ENCODE measurements around the gene UBE2E3. TPM values are rescaled to one million over a fixed set of nuclear protein-coding genes. Genes with fewer than 3 reads are reported as not detected.

UBE2E3 gene
- total RNA-seq, 1 experiment from 2014 or later, result 76.3 TPM

DNA sequence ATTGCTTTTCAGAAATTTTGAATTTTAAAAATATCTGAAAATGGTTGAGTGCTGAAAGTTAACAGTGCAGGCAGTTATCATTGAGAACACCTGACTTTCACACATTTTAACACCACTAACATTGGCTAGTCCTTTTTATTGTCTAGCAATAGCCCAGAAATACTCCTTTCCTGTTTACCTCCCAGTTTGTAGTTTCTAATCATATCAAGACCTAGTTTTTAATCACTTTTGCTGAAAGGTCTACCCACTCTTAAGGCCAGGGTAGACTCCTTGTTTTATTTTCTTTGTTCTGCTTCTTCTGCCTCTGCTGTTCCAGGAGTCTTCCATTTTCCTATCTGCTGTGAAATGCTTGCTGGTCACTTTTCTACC lies 72.1 kb downstream of the UBE2E3 start (continued):
- TF ChIP-seq, protein P1, sequence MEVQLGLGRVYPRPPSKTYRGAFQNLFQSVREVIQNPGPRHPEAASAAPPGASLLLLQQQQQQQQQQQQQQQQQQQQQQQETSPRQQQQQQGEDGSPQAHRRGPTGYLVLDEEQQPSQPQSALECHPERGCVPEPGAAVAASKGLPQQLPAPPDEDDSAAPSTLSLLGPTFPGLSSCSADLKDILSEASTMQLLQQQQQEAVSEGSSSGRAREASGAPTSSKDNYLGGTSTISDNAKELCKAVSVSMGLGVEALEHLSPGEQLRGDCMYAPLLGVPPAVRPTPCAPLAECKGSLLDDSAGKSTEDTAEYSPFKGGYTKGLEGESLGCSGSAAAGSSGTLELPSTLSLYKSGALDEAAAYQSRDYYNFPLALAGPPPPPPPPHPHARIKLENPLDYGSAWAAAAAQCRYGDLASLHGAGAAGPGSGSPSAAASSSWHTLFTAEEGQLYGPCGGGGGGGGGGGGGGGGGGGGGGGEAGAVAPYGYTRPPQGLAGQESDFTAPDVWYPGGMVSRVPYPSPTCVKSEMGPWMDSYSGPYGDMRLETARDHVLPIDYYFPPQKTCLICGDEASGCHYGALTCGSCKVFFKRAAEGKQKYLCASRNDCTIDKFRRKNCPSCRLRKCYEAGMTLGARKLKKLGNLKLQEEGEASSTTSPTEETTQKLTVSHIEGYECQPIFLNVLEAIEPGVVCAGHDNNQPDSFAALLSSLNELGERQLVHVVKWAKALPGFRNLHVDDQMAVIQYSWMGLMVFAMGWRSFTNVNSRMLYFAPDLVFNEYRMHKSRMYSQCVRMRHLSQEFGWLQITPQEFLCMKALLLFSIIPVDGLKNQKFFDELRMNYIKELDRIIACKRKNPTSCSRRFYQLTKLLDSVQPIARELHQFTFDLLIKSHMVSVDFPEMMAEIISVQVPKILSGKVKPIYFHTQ (CRISPR knock-in tag; IDR thresholded peaks at IDR 0.05), result no peak
- TF ChIP-seq ATF1 (CRISPR knock-in tag; IDR thresholded peaks at IDR 0.05) (no peak), GRHL2 (CRISPR knock-in tag; IDR thresholded peaks at IDR 0.05; ENCODE audit: insufficient replicate concordance, severe bottlenecking) (no peak), ESRRA (CRISPR knock-in tag; IDR thresholded peaks at IDR 0.05; ENCODE audit: borderline replicate concordance) (no peak), ZNF416 (CRISPR knock-in tag; IDR thresholded peaks at IDR 0.05) (no peak)
- TF ChIP-seq, protein P2, sequence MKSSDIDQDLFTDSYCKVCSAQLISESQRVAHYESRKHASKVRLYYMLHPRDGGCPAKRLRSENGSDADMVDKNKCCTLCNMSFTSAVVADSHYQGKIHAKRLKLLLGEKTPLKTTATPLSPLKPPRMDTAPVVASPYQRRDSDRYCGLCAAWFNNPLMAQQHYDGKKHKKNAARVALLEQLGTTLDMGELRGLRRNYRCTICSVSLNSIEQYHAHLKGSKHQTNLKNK (CRISPR knock-in tag; IDR thresholded peaks at IDR 0.05), result no peak

DNA sequence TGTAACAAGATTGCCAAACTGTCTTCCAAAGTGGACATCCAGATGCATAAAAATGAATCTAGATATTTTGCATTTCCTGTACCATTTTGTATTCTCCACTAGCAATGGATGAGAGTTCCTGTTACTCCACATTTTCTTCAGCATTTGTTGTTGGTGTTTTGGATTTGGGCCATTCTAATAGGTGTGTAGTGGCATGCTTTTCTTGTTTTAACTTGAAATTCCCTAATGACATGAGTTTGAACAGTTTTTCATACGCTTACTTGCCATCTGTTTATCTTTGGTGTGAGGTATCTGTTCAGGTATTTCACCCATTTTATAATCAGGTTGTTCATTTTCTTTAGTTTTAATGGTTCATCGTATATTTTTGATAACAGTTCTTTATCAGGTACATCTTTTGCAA lies 73.9 kb downstream of the UBE2E3 start:
- TF ChIP-seq, protein P3, sequence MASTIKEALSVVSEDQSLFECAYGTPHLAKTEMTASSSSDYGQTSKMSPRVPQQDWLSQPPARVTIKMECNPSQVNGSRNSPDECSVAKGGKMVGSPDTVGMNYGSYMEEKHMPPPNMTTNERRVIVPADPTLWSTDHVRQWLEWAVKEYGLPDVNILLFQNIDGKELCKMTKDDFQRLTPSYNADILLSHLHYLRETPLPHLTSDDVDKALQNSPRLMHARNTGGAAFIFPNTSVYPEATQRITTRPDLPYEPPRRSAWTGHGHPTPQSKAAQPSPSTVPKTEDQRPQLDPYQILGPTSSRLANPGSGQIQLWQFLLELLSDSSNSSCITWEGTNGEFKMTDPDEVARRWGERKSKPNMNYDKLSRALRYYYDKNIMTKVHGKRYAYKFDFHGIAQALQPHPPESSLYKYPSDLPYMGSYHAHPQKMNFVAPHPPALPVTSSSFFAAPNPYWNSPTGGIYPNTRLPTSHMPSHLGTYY (CRISPR knock-in tag; IDR thresholded peaks at IDR 0.05), result no peak
- TF ChIP-seq, protein P4, sequence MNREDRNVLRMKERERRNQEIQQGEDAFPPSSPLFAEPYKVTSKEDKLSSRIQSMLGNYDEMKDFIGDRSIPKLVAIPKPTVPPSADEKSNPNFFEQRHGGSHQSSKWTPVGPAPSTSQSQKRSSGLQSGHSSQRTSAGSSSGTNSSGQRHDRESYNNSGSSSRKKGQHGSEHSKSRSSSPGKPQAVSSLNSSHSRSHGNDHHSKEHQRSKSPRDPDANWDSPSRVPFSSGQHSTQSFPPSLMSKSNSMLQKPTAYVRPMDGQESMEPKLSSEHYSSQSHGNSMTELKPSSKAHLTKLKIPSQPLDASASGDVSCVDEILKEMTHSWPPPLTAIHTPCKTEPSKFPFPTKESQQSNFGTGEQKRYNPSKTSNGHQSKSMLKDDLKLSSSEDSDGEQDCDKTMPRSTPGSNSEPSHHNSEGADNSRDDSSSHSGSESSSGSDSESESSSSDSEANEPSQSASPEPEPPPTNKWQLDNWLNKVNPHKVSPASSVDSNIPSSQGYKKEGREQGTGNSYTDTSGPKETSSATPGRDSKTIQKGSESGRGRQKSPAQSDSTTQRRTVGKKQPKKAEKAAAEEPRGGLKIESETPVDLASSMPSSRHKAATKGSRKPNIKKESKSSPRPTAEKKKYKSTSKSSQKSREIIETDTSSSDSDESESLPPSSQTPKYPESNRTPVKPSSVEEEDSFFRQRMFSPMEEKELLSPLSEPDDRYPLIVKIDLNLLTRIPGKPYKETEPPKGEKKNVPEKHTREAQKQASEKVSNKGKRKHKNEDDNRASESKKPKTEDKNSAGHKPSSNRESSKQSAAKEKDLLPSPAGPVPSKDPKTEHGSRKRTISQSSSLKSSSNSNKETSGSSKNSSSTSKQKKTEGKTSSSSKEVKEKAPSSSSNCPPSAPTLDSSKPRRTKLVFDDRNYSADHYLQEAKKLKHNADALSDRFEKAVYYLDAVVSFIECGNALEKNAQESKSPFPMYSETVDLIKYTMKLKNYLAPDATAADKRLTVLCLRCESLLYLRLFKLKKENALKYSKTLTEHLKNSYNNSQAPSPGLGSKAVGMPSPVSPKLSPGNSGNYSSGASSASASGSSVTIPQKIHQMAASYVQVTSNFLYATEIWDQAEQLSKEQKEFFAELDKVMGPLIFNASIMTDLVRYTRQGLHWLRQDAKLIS (CRISPR knock-in tag; IDR thresholded peaks at IDR 0.05; ENCODE audit: borderline replicate concordance), result no peak
- TF ChIP-seq, protein P5, sequence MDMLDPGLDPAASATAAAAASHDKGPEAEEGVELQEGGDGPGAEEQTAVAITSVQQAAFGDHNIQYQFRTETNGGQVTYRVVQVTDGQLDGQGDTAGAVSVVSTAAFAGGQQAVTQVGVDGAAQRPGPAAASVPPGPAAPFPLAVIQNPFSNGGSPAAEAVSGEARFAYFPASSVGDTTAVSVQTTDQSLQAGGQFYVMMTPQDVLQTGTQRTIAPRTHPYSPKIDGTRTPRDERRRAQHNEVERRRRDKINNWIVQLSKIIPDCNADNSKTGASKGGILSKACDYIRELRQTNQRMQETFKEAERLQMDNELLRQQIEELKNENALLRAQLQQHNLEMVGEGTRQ (CRISPR knock-in tag; IDR thresholded peaks at IDR 0.05), result no peak
- no peak for TF ChIP-seq ZBTB21 (CRISPR knock-in tag; IDR thresholded peaks at IDR 0.05; ENCODE audit: borderline replicate concordance)
- TF ChIP-seq NFATC4 (CRISPR knock-in tag; IDR thresholded peaks at IDR 0.05), result no peak
- TF ChIP-seq SMAD4 (CRISPR knock-in tag; IDR thresholded peaks at IDR 0.05), result no peak
- TF ChIP-seq, protein P6, sequence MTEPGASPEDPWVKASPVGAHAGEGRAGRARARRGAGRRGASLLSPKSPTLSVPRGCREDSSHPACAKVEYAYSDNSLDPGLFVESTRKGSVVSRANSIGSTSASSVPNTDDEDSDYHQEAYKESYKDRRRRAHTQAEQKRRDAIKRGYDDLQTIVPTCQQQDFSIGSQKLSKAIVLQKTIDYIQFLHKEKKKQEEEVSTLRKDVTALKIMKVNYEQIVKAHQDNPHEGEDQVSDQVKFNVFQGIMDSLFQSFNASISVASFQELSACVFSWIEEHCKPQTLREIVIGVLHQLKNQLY (CRISPR knock-in tag; IDR thresholded peaks at IDR 0.05), result no peak
- TF ChIP-seq IRF2 (CRISPR knock-in tag; IDR thresholded peaks at IDR 0.05; ENCODE audit: borderline replicate concordance, low read depth), result no peak
- no peak for TF ChIP-seq TCF7 (CRISPR knock-in tag; IDR thresholded peaks at IDR 0.05; ENCODE audit: low read depth)
- TF ChIP-seq NR2C2 (CRISPR knock-in tag; IDR thresholded peaks at IDR 0.05), result no peak
- TF ChIP-seq JAZF1 (CRISPR knock-in tag; IDR thresholded peaks at IDR 0.05), result no peak
- TF ChIP-seq, protein P1 (CRISPR knock-in tag; IDR thresholded peaks at IDR 0.05), result no peak
- no peak for TF ChIP-seq CREB1 (CRISPR knock-in tag; IDR thresholded peaks at IDR 0.05)
- TF ChIP-seq, protein P2 (CRISPR knock-in tag; IDR thresholded peaks at IDR 0.05), result no peak
- peaks cover 56% of the 10 kb centered on the region for H3K4me1 Mint-ChIP-seq
- H3K9me3 Mint-ChIP-seq, result peaks cover 6% of the 10 kb centered on the region; the same call in 1 of the 2 replicates
- no peak overlapping the region for H3K27ac Mint-ChIP-seq
- no peaks in the 10 kb centered on the region for H3K27me3 Mint-ChIP-seq (ENCODE audit: low read depth)
- no peak for ATAC-seq
- H3K36me3 Mint-ChIP-seq, result no peaks in the 10 kb centered on the region
- H3K4me3 Mint-ChIP-seq, result no peak overlapping the region
- DNase-seq (ENCODE audit: low spot score), result no peak
- CTCF ChIA-PET, result no interaction called here
- POLR2A ChIA-PET, result no interaction called here
